ENCODE measurements around the gene ROBO3.
A peak's percentile ranks its signal among the peaks of the same experiment; 100 is the strongest.

ROBO3 gene

GRCh38 chr11:124846070-124846673 lies 19.1 kb upstream of the ROBO3 start:
- DNase-seq (ENCODE audit: low read depth): no peak

DNA sequence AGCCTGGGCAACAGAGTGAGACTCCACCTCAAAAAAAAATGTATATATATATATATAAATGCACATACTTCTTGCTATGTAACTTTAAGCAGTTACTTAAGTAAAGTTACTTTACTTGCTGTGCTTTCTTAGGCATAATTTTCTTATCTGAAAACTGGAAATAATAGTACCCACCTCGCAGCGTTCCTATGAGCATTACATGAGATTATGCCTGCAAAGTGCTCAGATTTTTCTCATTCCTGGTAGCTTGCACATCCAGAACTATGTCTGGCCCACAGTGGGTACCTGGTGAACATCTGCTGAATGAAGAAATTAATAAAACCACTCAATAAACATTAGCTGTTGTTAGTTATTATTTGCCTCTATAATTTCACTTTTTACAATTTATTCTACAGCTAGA lies 6.1 kb upstream of the ROBO3 start:
- DNase-seq (ENCODE audit: low read depth): no peak

- no peak for DNase-seq (ENCODE audit: low read depth)
Observed at GRCh38 chr11:124861670-124862069, 3.6 kb upstream of the ROBO3 start.

DNA sequence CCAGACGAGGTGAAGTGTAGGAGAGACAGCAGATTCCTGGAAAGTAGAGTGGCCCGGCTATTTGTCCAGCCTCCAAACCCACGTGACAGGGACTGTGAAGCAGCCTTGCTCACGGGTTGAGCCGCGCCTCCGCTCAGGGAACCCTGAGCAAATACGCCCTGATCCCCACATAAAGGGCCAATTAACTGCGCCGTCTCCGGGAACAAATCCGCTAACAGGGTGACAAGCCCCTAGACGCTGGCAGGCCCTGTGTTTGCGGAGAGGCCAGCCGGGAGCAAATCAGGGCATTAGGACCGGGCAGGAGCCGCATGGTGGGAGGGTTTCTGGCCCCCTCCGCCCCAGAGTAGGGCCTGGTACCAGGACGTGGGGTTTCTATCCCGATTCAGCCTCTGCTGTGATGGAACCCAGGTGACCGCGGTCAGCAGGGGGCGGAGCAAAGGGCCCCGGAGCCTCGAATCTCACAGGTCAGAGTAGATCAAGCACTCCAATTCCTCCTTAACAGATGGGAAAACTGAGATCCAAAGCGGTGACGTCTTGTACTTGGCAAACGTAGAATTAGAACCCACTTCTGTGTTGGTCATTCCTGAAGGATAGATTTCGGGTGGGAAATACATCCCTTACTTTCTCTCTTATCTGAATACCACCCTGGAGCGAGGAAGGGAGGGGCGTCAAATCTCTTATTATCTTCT lies 2.0 kb upstream of the ROBO3 start:
- DNase-seq (ENCODE audit: low read depth): peak; percentile 21

- no peak for DNase-seq (ENCODE audit: low read depth)
Observed at GRCh38 chr11:124863826-124864165, 1.4 kb upstream of the ROBO3 start.

GRCh38 chr11:124864176-124864891 lies 898 bp upstream of the ROBO3 start:
- DNase-seq (ENCODE audit: low read depth): no peak

DNA sequence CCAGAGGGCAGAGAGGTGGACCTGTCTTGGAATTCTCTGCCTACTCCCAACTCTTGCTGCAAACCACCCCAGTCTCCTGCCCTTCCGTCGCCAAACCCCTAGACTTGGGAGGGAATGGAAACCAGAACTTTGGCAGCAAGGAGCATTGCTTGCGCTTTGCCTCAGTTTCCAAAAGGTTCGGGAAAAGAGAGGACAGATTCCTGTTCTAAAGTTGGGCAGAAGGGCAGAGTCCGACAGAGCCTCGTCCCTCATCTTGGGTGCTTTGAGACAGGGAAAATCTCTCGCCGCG lies 396 bp upstream of the ROBO3 start:
- DNase-seq (ENCODE audit: low read depth): no peak

GRCh38 chr11:124865902-124866851 lies 945 bp downstream of the ROBO3 start:
- peak; percentile 15 for DNase-seq (ENCODE audit: low read depth)

- DNase-seq (ENCODE audit: low read depth): no peak
Observed at GRCh38 chr11:124867700-124868099, 2.5 kb downstream of the ROBO3 start.

- no peak for DNase-seq (ENCODE audit: low read depth)
Observed at GRCh38 chr11:124868331-124869274, 3.4 kb downstream of the ROBO3 start.

DNA sequence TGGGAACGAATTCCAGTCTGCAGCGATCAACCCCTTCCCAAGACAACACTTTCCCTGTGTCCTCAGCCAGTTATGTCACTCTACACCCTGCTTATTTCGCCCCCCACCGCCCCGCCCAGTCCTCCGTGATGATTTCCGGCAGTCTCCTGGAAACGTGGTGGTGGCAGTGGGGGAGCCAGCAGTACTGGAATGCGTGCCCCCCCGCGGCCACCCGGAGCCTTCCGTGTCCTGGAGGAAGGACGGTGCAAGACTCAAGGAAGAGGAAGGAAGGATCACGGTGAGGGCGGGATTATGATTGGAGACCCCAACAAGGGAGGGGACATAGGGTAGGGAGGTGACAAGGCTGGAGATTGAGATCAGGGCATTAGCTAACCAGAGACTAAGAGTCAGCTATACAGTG lies 4.1 kb downstream of the ROBO3 start:
- DNase-seq (ENCODE audit: low read depth): no peak

DNA sequence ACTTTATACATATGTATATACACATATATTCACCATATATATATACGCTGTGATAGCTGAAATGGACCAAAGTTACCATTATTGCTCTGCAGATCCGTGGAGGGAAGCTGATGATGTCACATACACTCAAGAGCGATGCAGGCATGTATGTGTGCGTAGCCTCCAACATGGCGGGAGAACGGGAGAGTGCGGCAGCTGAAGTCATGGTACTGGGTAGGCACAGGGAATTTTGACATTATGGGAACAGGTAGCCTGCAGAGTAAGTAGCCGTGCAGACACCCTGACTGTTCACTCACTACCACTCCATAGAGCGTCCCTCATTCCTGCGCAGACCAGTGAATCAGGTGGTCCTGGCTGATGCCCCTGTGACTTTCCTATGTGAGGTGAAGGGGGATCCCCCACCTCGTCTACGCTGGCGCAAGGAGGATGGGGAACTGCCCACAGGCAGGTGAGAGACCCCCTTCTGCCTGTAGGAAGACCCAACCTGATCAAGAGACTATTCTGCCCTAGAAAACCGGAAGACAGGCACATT lies 4.7 kb downstream of the ROBO3 start:
- DNase-seq (ENCODE audit: low read depth): no peak

GRCh38 chr11:124870430-124870829 lies 5.2 kb downstream of the ROBO3 start:
- DNase-seq (ENCODE audit: low read depth): no peak

DNA sequence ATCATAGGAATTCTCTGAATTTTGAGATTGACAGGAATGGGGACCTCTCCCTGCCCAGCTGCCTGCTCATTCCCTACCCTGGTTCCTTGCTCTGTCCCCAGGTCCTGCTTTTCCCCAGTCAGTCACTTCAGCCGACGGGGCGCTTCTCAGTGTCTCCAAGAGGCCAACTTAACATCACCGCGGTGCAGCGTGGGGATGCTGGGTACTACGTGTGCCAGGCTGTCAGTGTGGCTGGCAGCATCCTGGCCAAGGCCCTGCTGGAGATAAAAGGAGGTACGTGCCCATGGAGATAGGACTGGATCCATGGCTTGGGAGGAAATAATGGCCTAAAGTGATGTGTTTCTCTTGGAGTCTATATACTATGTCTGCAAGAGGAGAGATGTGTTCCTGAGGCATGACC lies 7.0 kb downstream of the ROBO3 start:
- no peak for DNase-seq (ENCODE audit: low read depth)

DNA sequence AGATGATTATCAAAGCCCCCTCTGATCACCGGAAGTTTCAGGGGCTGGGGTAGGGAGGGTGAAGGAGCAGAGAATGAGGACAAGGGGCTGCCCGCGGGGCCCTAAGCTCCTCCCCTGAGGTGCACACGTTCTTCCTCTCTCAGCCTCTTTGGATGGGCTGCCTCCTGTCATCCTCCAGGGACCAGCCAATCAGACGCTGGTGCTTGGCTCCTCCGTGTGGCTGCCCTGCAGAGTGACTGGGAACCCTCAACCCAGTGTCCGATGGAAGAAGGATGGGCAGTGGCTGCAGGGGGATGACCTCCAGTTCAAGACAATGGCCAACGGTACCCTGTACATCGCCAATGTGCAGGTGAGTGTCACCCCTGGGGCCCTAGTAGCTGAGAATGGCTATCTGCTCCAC lies 7.5 kb downstream of the ROBO3 start:
- DNase-seq (ENCODE audit: low read depth): no peak

DNA sequence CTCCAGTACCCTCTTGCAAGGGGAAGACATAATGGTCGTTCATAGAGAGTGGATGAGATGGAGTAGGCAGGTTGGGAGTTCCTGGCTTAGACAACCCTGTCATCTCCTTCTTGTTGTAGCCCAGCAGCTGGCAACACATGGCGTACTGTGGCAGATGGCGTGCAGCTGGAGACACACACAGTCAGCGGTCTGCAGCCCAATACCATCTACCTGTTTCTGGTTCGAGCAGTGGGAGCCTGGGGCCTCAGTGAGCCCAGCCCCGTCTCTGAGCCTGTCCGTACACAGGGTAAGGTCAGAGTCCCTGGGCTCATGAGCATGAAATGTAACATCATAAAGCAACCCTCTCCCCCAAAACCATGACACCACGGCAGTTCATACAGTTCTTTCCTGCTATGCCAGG lies 8.7 kb downstream of the ROBO3 start:
- no peak for DNase-seq (ENCODE audit: low read depth)

DNA sequence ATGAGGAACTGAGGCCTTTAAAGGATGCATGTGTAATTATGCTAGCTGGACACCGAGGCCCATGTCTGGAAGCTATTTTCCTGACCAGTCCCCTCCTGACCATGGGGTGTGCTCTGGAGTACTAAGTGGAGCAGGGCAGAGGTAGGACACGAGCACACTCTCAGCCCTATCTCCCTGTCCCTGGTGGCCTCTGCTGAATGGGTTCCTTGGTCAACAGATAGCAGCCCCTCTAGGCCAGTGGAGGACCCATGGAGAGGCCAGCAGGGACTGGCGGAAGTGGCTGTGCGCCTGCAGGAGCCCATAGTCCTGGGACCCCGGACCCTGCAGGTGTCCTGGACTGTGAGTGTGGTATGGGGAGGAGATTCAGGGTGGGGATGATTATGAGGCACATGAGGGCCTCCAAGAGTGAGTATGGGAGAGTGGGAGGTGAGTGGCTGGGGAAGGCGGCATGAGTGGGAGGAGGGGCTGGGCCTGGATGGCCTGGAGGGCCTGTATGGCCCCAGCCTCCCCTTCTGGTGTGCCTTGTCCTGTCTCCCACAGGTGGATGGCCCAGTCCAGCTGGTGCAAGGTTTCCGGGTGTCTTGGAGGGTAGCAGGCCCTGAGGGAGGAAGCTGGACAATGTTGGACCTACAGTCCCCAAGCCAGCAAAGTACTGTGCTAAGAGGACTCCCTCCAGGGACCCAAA lies 9.5 kb downstream of the ROBO3 start:
- no peak for DNase-seq (ENCODE audit: low read depth)

DNA sequence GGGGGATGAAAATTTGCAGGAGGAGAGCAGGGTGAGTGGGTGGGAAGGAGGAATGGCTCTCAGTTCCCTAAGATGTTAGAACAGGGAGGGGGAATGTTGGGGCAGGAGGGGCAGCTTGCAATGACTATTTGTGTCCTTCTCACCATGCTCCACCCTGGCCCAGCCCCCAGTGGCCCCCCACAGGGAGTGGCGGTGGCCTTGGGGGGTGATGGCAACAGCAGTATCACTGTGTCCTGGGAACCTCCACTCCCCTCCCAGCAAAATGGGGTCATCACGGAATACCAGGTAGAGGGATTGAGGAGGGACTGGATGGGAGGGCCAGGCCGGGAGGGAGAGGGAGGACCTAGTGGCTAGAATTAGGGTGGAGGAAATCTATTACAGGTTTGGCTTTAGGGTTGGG lies 10.2 kb downstream of the ROBO3 start:
- DNase-seq (ENCODE audit: low read depth): no peak

GRCh38 chr11:124875943-124876817 lies 10.9 kb downstream of the ROBO3 start:
- DNase-seq (ENCODE audit: low read depth): peak; percentile 91
